Erythroblast (primary cell): ENCODE results near the gene CRISP3.

Experiments used
- GATA1 ChIP-seq: IDR thresholded peaks from 2 replicates; pipeline ENCODE4 v1.6.1; 2011; ENCODE audit warnings: low read depth, mild to moderate bottlenecking, control low read depth, low read length, moderate library complexity
- POLR2A ChIP-seq: IDR thresholded peaks from 2 replicates; pipeline ENCODE4 v1.6.1; 2011; ENCODE audit warnings: mild to moderate bottlenecking, low read length

GRCh38 chr6:49732781-49733180 is 11.4 kb downstream of the CRISP3 start:
- TF ChIP-seq POLR2A (no peak), GATA1 (no peak)
